Bronchial epithelial cell (primary cell): Measurements from ENCODE around the gene ABCC3. TPM values are rescaled to one million over a fixed set of nuclear protein-coding genes. Genes with fewer than 3 reads are reported as not detected.

ENCODE experiments used
- DNase-seq: peaks from one replicate; pipeline ENCODE4 v3.0.0-alpha.2; 2010; ENCODE audit warnings: low read depth
- FAIRE-seq: peaks from 2 replicates; lab custom pipeline; 2011; peaks lifted over from hg19 to GRCh38; lab: Jason Lieb, UNC
- H3K27me3 ChIP-seq: 2 replicates; pipeline ENCODE4 v1.5.1; 2011; ENCODE audit warnings: low read length; ENCODE audit not compliant: control insufficient read depth, insufficient read depth
- H3K36me3 ChIP-seq: 2 replicates; pipeline ENCODE4 v1.5.1; 2011; ENCODE audit warnings: low read length; ENCODE audit not compliant: control insufficient read depth, insufficient read depth
- H3K4me3 ChIP-seq: 2 replicates; pipeline ENCODE4 v1.5.1; 2011; ENCODE audit warnings: mild to moderate bottlenecking, low read depth, low read length, control low read depth
- total RNA-seq: library from RNA; depleted of rRNA; stranded (reverse); fragments of >200 nt; gene quantifications from 2 replicates; pipeline ENCODE4 v1.2.1, GENCODE V29; 2014
- TF ChIP-seq, protein P1 (sequence below): IDR thresholded peaks from 2 replicates; pipeline ENCODE4 v1.5.1; 2011; ENCODE audit warnings: mild to moderate bottlenecking, moderate library complexity, low read length, control low read depth, inconsistent platforms; ENCODE audit not compliant: insufficient read depth, severe bottlenecking

Gene ABCC3
- total RNA-seq, 1 donor from 2014 or later = 33.2 TPM

DNA sequence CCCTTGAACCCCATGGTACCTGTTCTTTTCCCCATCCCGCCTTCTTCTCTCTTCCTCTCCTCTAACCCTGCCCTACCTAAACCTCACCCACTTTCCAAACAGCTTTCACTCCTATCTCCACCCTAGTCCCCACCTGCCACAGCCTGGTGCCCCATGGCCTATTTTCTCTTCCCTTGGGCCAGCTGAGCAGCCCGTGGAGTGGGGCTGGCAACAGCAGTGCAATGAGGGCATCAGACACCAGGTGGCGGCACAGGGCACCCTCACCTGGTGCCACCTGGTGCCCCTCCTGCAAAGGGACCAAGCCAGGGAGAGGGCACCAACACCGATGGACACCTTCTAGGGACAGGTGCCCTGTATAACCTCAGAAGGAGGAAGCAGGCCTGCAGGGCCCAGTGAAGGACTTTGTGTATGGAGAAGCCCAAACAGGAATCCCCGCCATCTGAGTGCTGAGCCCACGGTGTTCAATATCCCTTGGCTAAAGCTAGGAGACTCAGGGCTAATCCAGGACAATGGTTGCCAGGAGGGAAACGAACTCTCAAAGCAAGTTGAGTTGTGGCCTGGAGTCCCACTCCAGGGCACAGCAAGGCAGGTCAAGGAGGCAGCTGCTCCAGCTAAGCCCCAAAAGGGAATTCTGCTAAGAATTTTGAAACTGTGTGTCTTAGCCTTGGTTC is 4.0 kb upstream of the ABCC3 start:
- Histone ChIP-seq H3K4me3 (no peak overlapping the region), H3K36me3 (no peaks in the 10 kb centered on the region), H3K27me3 (peaks cover 4% of the 10 kb centered on the region)
- DNase-seq = peak; percentile 31
- TF ChIP-seq, protein P1, sequence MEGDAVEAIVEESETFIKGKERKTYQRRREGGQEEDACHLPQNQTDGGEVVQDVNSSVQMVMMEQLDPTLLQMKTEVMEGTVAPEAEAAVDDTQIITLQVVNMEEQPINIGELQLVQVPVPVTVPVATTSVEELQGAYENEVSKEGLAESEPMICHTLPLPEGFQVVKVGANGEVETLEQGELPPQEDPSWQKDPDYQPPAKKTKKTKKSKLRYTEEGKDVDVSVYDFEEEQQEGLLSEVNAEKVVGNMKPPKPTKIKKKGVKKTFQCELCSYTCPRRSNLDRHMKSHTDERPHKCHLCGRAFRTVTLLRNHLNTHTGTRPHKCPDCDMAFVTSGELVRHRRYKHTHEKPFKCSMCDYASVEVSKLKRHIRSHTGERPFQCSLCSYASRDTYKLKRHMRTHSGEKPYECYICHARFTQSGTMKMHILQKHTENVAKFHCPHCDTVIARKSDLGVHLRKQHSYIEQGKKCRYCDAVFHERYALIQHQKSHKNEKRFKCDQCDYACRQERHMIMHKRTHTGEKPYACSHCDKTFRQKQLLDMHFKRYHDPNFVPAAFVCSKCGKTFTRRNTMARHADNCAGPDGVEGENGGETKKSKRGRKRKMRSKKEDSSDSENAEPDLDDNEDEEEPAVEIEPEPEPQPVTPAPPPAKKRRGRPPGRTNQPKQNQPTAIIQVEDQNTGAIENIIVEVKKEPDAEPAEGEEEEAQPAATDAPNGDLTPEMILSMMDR = peak; percentile 95
- no peak for FAIRE-seq

DNA sequence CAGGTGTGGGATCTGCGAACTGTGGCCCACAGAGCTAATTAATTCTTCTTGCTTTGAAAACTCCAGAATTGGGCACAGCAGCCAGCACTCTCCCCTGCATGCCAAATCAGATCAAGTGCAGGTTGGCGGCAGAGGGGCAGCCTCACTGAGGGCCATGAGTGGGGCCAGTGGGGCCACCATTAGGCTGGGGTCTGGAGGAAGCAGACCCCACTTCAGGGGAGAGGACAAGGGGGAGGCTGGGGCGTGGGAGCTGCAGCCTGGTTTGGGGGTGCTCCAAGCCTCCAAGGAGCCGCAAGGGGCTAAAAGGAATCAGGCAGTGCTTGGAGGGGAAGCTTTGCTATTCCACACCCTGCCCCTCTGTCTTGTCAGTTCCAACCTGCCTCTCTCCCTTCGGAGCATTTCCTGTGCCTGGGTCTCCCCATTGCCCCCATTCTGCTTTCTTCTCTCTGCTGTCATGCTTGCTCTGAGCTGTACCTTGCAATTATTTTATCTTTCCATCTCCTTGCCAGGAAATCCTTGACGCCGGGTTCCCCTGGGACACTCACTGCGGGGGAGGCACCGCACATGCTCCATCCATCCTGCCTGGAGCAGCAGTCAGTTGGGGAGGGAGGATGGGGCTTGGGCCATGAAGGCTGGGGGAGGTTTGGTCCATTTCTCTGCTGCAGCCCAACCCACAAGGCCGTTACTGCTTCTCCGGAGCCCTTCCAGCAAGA is 3.3 kb upstream of the ABCC3 start:
- H3K36me3 ChIP-seq = no peaks in the 10 kb centered on the region
- H3K4me3 ChIP-seq = no peak overlapping the region
- no peak for DNase-seq
- peaks cover 4% of the 10 kb centered on the region for H3K27me3 ChIP-seq
- TF ChIP-seq, protein P1 = no peak
- no peak for FAIRE-seq

GRCh38 chr17:50631908-50632571 is 2.6 kb upstream of the ABCC3 start:
- FAIRE-seq (no peak), DNase-seq (peak; percentile 67)
- Histone ChIP-seq H3K36me3 (no peaks in the 10 kb centered on the region), H3K4me3 (no peak overlapping the region), H3K27me3 (peaks cover 4% of the 10 kb centered on the region)
- TF ChIP-seq, protein P1 = no peak

DNA sequence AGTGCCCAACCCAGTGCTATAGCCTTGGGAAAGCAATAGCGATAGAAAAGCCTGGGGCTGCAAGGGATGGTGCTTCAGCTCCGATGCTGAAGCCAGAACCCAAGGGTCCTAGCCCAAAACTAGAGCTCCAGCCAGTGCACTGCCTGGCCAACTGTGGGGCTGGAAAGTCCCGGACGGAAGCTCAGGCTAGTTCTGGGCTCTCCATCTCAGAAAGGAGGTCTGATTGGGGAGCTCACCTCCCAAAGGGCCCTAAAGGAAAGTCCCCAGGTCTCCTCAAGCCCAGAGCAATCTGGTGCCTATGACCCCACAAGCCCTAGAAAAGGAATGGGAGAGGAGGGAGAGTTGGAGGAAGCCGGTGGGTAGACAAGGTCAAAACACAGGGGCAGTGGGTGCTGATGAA is 2.0 kb upstream of the ABCC3 start:
- no peak for DNase-seq
- TF ChIP-seq, protein P1 = no peak
- no peak overlapping the region for H3K4me3 ChIP-seq
- H3K36me3 ChIP-seq = no peaks in the 10 kb centered on the region
- FAIRE-seq = no peak
- peaks cover 2% of the 10 kb centered on the region for H3K27me3 ChIP-seq

DNA sequence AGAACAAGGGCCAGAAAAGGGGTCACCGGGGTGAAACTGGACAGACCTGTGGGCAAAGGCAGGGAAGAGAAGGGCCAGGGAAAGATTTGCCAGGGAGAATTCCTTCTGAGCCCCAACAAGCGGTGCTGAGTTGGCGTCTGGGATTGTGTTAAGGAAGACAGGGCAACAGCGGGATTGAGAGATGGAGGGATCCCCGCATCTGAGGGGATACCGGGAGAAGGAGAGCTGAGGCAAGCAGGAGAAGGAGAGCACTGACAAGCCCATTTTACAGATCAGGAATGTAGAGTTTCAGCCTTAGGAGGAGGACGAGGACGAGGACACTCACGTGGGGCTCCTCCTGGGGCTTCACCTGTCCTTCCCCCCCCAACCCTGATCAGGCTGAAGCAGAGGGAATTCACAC is 998 bp upstream of the ABCC3 start:
- no peak for DNase-seq

More for the DNA sequence above, 998 bp upstream of the ABCC3 start:
- TF ChIP-seq, protein P1 = no peak
- Histone ChIP-seq H3K4me3 (no peak overlapping the region), H3K36me3 (no peaks in the 10 kb centered on the region), H3K27me3 (no peaks in the 10 kb centered on the region)
- FAIRE-seq = no peak
